Esophagus squamous epithelium (tissue), 5 donors: Measurements from ENCODE around the gene FASTKD1. TPM values are rescaled to one million over a fixed set of nuclear protein-coding genes. Genes with fewer than 3 reads are reported as not detected.
A peak's percentile ranks its signal among the peaks of the same experiment; 100 is the strongest.

Experiments
- DNase-seq: peaks from one replicate; lab custom pipeline; 2025; lab: John Stamatoyannopoulos, UW
- H3K27ac ChIP-seq, 4 donors: fragments of 200-600 bp; sonication (generic); one replicate each; pipeline ENCODE4 v1.5.1; 2016 to 2019; ENCODE audit warnings: mild to moderate bottlenecking in 1 of 4
- H3K27me3 ChIP-seq, 4 donors: fragments of 200-600 bp; sonication (generic); 1 replicate in 3 of 4; 2 replicates in 1 of 4; pipeline versions ENCODE4 v1.5.1 to v1.6.0; 2017 to 2021; ENCODE audit warnings: antibody characterized with exemption in 1 of 4
- H3K36me3 ChIP-seq, 3 donors: fragments of 200-600 bp; sonication (generic); one replicate each; pipeline ENCODE4 v1.5.1; 2016 to 2019
- H3K4me1 ChIP-seq, 3 donors: fragments of 200-600 bp; sonication (generic); one replicate each; pipeline ENCODE4 v1.5.1; 2017 to 2019
- H3K4me3 ChIP-seq, 4 donors: fragments of 200-600 bp; sonication (generic); 1 replicate in 3 of 4; 2 replicates in 1 of 4; pipeline ENCODE4 v1.5.1; 2016 to 2019; ENCODE audit warnings: mild to moderate bottlenecking in 2 of 4, moderate library complexity in 1 of 4
- H3K9me3 ChIP-seq, 3 donors: fragments of 200-600 bp; sonication (generic); one replicate each; pipeline ENCODE4 v1.5.1; 2016 to 2019
- CTCF ChIP-seq, 6 experiments: fragments of 450-650 bp in 4 of 6; fragments of 200-600 bp in 2 of 6; sonication (generic) in 2 of 6; IDR thresholded peaks; one replicate each; pipeline ENCODE4 v1.5.1; 2016 to 2019; ENCODE audit warnings: antibody characterized with exemption in 6 of 6, mild to moderate bottlenecking in 4 of 6, moderate library complexity in 4 of 6
- POLR2A ChIP-seq, 4 donors: fragments of 450-650 bp; IDR thresholded peaks; one replicate each; pipeline ENCODE4 v1.6.1; 2017; ENCODE audit warnings: antibody characterized with exemption in 4 of 4, mild to moderate bottlenecking in 4 of 4, moderate library complexity in 3 of 4
- WGBS, 2 donors: methylation state at CpG; one replicate each; pipeline ENCODE4 v1.1.5; 2018; 5-methylcytosine and 5-hydroxymethylcytosine counted together
- intact Hi-C: fragments of 100-400 bp; cut with DNase I; formaldehyde crosslinking; loops from one replicate; pipeline ENCODE4 v1.15.0; 2022
- total RNA-seq, 4 donors: library from RNA; depleted of rRNA; stranded (reverse); fragments of >200 nt; gene quantifications; one replicate each; pipeline ENCODE4 v1.1.0, GENCODE V29; 2016
- donor health status: DM: yes; HTN: yes; CAD: no.

FASTKD1 gene
- total RNA-seq, 4 donors from 2014 or later = 15.8 to 36.7 (median 25.9) TPM

- DNase-seq = no peak
These were observed 87.2 kb downstream of the FASTKD1 start for GRCh38 chr2:169486487-169486886.

DNA sequence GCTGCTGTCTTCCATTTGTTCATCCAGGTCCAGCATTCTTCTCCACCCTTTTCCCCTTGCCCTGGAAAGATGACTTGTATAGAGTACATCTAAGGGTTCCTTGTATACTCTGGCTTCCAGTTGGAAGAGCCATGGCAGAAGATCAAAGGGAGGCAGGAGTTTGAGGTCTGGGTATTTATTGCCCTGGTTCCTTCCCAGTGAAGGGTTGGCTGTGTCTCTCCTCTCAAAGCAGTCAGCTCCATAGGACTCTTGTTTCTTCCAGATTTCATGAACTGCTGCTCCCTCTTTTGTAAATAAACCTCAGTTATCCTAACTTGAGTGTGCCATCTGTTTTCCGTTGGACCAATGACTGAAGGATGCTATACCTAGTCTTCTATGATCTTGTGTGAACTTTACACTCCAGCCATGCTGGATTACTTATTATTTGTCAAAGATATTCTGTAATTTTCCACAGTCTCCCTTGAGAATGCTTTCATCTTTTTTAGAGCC lies 88.0 kb downstream of the FASTKD1 start:
- Histone ChIP-seq H3K27me3 (no peaks in the 10 kb centered on the region), H3K4me3 (no peak overlapping the region), H3K4me1 (no peaks in the 10 kb centered on the region), H3K9me3 (no peaks in the 10 kb centered on the region), H3K27ac (no peak overlapping the region), H3K36me3 (peaks cover 0 to 64% (median 0%) of the 10 kb centered on the region in 3 donors)
- intact Hi-C loops = no loop called here
- TF ChIP-seq CTCF (IDR thresholded peaks at IDR 0.05) = no peak
- no peak for TF ChIP-seq POLR2A (IDR thresholded peaks at IDR 0.05)
- DNase-seq = no peak
- 91 to 94% methylated on average over 1 of the region's 1 CpG for WGBS, 2 donors

More at GRCh38 chr2:169486487-169486886, 87.2 kb downstream of the FASTKD1 start:
- no peaks in the 10 kb centered on the region for H3K4me1 ChIP-seq
- no peak overlapping the region for H3K27ac ChIP-seq
- H3K4me3 ChIP-seq = no peak overlapping the region
- no peaks in the 10 kb centered on the region for H3K9me3 ChIP-seq
- intact Hi-C loops = no loop called here
- H3K36me3 ChIP-seq = peaks cover 0 to 66% (median 0%) of the 10 kb centered on the region in 3 donors
- H3K27me3 ChIP-seq = no peaks in the 10 kb centered on the region
- TF ChIP-seq CTCF (IDR thresholded peaks at IDR 0.05) (no peak), POLR2A (IDR thresholded peaks at IDR 0.05) (no peak)

- Histone ChIP-seq H3K4me1 (peaks cover 8 to 15% (median 10%) of the 10 kb centered on the region in 3 donors), H3K27ac (peak overlapping the region; percentile 65 to 83 (median 80)), H3K27me3 (no peaks in the 10 kb centered on the region), H3K4me3 (peak overlapping the region; percentile 64 to 92 (median 83)), H3K9me3 (no peaks in the 10 kb centered on the region), H3K36me3 (peaks cover 0 to 30% (median 0%) of the 10 kb centered on the region in 3 donors)
- WGBS, 2 donors = 32 to 36% methylated on average over 9 of the region's 9 CpGs
- DNase-seq = no peak
- intact Hi-C loops = no loop called here
- TF ChIP-seq CTCF (IDR thresholded peaks at IDR 0.05) (no peak), POLR2A (IDR thresholded peaks at IDR 0.05) (no peak)
These were observed 93.6 kb downstream of the FASTKD1 start for GRCh38 chr2:169480079-169480465.

Other genes with a start within 250 kb of the FASTKD1 start
- gene LRP2, start 211.3 kb downstream of the FASTKD1 start, total RNA-seq = under 1 TPM in 2 of 4 donors, not detected in 2; under 0.01 to 0.04 TPM
- 1 to 10 TPM; 1.4 to 7.1 (median 2.6) TPM for gene BBS5, start 94.4 kb downstream of the FASTKD1 start, total RNA-seq
- gene KLHL41, start 64.2 kb downstream of the FASTKD1 start, total RNA-seq = under 1 TPM in 2 of 4 donors, not detected in 2; 0.40 to 0.76 TPM
- 10 to 100 TPM; 17.6 to 32.8 (median 28.8) TPM for gene PPIG, start 10.5 kb upstream of the FASTKD1 start, total RNA-seq
- gene CFAP210, start 120.5 kb upstream of the FASTKD1 start, total RNA-seq = not detected
- 1 to 10 TPM; 1.9 to 4.6 (median 3.3) TPM for gene PHOSPHO2, start 120.6 kb upstream of the FASTKD1 start, total RNA-seq
- 10 to 100 TPM in 1 of 4 donors, 1 to 10 TPM in 3; 1.3 to 11.3 (median 4.1) TPM for gene KLHL23, start 160.0 kb upstream of the FASTKD1 start, total RNA-seq
- 10 to 100 TPM; 36.2 to 82.6 (median 50.6) TPM for gene SSB, start 225.0 kb upstream of the FASTKD1 start, total RNA-seq